ENCODE results near the gene RTL10. TPM values are rescaled to one million over a fixed set of nuclear protein-coding genes. Genes with fewer than 3 reads are reported as not detected.
A peak's percentile ranks its signal among the peaks of the same experiment; 100 is the strongest.

Gene RTL10
- total and polyA plus RNA-seq, 2 of the 13 experiments (the other 11 are each of a cell fraction or from before 2014, with no cell fraction given), result 14.1 to 15.8 TPM

GRCh38 chr22:19880786-19881569 lies 26.3 kb upstream of the RTL10 start (continued):
- TF ChIP-seq ZBTB46 (CRISPR knock-in tag; IDR thresholded peaks at IDR 0.05; ENCODE audit: borderline replicate concordance), result no peak
- no peak for TF ChIP-seq MZF1 (CRISPR knock-in tag; IDR thresholded peaks at IDR 0.05; ENCODE audit: borderline replicate concordance)
- 0 out of 2 replicates have a peak, but pooled peaks have one; percentile 27 for TF ChIP-seq MTA1 (CRISPR knock-in tag; IDR thresholded peaks at IDR 0.05; ENCODE audit: borderline replicate concordance)
- TF ChIP-seq ZNF567 (CRISPR knock-in tag; IDR thresholded peaks at IDR 0.05; ENCODE audit: borderline replicate concordance), result no peak
- TF ChIP-seq ZNF225 (CRISPR knock-in tag; IDR thresholded peaks at IDR 0.05), result no peak
- no peak for TF ChIP-seq DBP (CRISPR knock-in tag; IDR thresholded peaks at IDR 0.05; ENCODE audit: not compliant biosample characterization)
- TF ChIP-seq ZNF296 (CRISPR knock-in tag; conservative IDR thresholded peaks at IDR 0.05), result no peak
- TF ChIP-seq MIER3 (CRISPR knock-in tag; IDR thresholded peaks at IDR 0.05; ENCODE audit: borderline replicate concordance), result peak; percentile 27; the same call in 1 of the 2 replicates
- TF ChIP-seq TEAD3 (CRISPR knock-in tag; optimal IDR thresholded peaks at IDR 0.05; ENCODE audit: borderline replicate concordance), result peak; percentile 100
- no peak for TF ChIP-seq HOXD1 (CRISPR knock-in tag; IDR thresholded peaks at IDR 0.05)
- no peak for TF ChIP-seq NFAT5 (CRISPR knock-in tag; IDR thresholded peaks at IDR 0.05)
- TF ChIP-seq MED8 (CRISPR knock-in tag; IDR thresholded peaks at IDR 0.05; ENCODE audit: insufficient replicate concordance), result no peak
- no peak for TF ChIP-seq ZFP41 (CRISPR knock-in tag; IDR thresholded peaks at IDR 0.05; ENCODE audit: borderline replicate concordance)
- TF ChIP-seq RARA (CRISPR knock-in tag; IDR thresholded peaks at IDR 0.05), result peak; percentile 35; the same call in 1 of the 2 replicates
- no peak for TF ChIP-seq ZBED4 (CRISPR knock-in tag; IDR thresholded peaks at IDR 0.05; ENCODE audit: borderline replicate concordance)
- no peak for TF ChIP-seq ZNF75D (CRISPR knock-in tag; IDR thresholded peaks at IDR 0.05; ENCODE audit: borderline replicate concordance)
- TF ChIP-seq ZNF83 (CRISPR knock-in tag; IDR thresholded peaks at IDR 0.05; ENCODE audit: borderline replicate concordance), result peak; percentile 62; the same call in 1 of the 2 replicates

Measured in HepG2 (cell line).